ENCODE measurements around the gene UBA6.
A peak's percentile ranks its signal among the peaks of the same experiment; 100 is the strongest.

The UBA6 gene

DNA sequence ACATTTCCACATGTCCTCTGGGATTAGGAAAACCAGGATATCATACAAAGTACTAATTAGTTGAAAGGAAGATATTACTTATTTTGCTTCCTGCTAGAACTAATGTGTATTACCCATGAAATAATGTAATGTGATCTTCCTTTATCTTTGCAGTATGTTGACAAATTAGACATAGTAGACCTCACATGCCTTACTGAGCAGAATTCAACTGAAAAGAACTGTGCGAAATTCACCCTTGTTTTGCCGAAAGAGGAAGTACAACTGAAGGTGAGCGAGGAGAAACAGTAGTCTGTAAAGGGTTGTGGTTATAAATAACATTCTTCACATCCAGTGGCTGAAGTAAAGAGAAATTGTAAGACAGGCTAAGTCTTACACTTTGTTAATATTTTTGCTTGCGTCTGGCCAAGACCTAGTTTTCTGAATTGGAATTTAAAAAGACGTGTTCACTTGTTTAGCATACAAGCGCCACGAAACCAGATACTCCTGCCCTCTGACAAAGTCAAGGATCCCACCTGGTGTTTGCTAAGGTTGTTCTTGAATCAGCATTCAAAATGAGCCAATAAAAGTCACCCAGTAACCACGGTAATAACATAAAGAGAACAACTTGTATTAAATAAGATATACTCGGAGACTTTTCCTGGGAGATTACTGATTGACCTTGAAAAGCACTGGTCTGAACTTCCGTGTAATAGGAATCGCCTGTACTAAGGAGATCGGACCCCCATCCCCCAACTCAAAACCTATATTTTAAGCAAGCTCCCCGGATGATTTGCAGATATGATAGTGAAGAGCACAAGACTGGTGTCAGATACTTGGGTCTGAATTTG, 125.5 kb downstream of the UBA6 start:
- DNase-seq = peak; percentile 5

DNA sequence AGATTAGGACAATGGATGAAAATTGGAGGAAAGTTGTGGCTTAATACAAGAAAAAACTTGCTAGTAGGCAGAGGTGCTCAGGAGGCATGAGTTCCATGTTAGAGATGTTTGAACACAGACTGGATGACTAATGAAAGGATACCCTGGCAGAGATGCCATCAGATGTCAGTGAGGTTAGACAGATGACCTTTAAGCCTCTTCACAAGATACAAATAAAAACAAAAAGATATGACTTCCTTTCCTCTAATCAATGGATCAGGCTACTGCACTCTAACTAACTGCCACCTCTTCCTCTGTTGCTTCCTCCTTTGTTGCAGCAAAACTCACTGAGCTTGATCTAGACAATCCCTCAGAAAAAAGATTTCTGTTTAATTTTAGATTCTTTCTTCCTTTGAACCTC, 127.8 kb downstream of the UBA6 start:
- no peak for DNase-seq

DNA sequence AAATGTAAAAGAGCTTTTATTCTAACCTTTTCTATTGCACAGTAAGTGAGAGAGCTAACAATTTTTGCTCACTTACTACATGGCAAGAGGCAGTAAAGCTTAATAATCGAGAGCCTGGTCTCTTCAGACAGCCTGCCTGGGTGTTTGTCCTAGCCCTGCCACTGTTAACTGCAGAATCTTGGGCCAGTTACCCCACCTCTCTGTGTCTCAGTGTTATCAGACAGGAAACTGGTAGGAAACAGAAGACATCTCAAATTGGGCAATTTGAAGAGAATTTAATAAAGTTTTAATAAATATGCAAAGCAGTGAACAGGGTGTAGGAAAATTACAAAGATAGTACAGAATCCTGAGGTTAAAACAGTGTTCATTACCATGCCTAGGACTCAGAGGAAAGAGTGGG, 129.0 kb downstream of the UBA6 start:
- DNase-seq = no peak

DNA sequence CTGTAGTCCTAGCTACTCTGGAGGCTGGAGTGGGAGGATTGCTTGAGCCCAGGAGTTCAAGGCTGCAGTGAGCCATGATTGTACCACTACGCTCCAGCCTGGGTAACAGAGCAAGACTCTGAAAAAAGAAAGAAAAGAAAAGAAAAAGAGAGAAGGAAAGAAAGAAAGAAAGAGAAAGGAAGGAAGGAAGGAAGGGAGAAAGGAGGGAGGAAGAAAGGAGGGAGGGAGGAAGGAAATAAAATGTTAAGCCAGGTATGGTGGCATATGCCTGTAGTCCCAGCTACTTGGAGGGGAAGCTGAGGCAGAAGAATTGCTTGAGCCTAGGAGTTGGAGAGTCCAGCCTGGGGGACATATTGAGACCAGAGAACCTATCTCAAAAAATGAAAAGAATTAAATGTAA, 130.4 kb downstream of the UBA6 start:
- DNase-seq = no peak

DNA sequence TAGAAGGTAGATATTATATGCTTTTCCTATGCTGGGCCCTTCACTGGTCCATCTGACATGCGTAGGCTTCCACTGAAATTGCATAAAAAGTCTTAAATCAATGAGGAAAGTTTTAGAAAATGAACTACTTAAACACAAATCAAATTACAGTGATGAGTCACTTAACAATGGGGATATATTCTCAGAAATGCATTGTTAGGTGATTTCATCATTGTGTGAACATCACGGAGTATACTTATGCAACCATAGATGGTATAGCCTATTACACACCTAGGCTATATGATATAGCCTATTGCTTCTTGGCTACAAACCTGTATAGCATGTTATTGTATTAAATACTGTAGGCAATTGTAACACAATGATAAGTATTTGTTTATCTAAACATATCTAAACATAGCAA, 132.1 kb downstream of the UBA6 start:
- no peak for DNase-seq

DNA sequence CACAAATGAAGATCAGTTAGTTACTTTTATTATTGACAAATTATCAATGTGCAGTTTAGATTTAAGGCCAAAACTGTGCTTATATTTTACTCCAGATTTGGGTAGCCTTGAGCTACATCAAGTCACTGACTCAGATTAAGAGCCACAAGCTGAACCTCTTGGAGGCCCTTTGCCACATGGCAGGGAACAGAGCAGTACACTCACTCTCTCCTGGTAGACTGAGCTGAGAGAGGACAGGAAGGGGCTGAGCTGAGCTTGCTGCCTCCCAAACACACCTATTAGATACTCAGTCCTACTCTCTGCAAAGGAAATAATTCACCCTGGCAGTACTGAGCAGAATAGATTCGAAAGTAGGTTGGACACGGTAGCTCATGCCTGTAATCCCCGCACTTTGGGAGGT, 134.6 kb downstream of the UBA6 start:
- no peak for DNase-seq

DNA sequence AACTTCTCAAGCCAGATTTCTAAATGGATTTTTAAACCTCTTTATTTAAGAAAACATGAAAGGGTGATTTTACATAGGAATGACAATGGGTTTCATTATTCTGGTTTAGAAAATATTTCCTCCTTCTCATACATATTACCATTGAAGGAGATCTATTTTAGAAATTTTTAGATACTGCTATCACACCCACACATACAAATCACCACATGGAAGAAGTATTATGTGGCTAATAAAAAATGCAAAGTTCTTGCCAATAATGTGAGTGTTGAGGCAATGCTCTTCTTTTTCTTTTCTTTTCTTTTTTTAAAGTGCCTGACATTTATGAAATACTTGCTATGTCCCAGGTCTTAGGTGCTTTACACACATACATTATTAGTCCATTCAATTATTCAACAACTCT, 135.7 kb downstream of the UBA6 start:
- no peak for DNase-seq

All from CD4-positive, alpha-beta T cell treated with Interleukin-10 for 1 hour (primary cell).